ENCODE measurements around the gene CDKAL1.

The CDKAL1 gene

GRCh38 chr6:21158149-21158548, 623.9 kb downstream of the CDKAL1 start:
- Histone ChIP-seq H3K4me3 (ENCODE audit: low read depth, low read length) (no peak overlapping the region), H3K27me3 (ENCODE audit: control insufficient read depth, insufficient read depth, low read length) (no peaks in the 10 kb centered on the region), H3K27ac (ENCODE audit: low read depth, low read length) (no peak overlapping the region), H3K9ac (ENCODE audit: low read depth, low read length) (no peak overlapping the region), H3K36me3 (ENCODE audit: control insufficient read depth, insufficient read depth, low read length) (no peaks in the 10 kb centered on the region), H3K9me3 (ENCODE audit: control insufficient read depth, insufficient read depth, low read length) (no peaks in the 10 kb centered on the region), H3K4me1 (ENCODE audit: control insufficient read depth, insufficient read depth, low read length) (peaks cover 21% of the 10 kb centered on the region)

GRCh38 chr6:21158873-21159272, 624.6 kb downstream of the CDKAL1 start:
- Histone ChIP-seq H3K9me3 (ENCODE audit: control insufficient read depth, insufficient read depth, low read length) (no peaks in the 10 kb centered on the region), H3K27ac (ENCODE audit: low read depth, low read length) (no peak overlapping the region), H3K36me3 (ENCODE audit: control insufficient read depth, insufficient read depth, low read length) (no peaks in the 10 kb centered on the region), H3K9ac (ENCODE audit: low read depth, low read length) (no peak overlapping the region), H3K27me3 (ENCODE audit: control insufficient read depth, insufficient read depth, low read length) (no peaks in the 10 kb centered on the region), H3K4me1 (ENCODE audit: control insufficient read depth, insufficient read depth, low read length) (peaks cover 21% of the 10 kb centered on the region), H3K4me3 (ENCODE audit: low read depth, low read length) (no peak overlapping the region)

- no peaks in the 10 kb centered on the region for H3K36me3 ChIP-seq (ENCODE audit: control insufficient read depth, insufficient read depth, low read length)
- no peaks in the 10 kb centered on the region for H3K27me3 ChIP-seq (ENCODE audit: control insufficient read depth, insufficient read depth, low read length)
- peaks cover 21% of the 10 kb centered on the region for H3K4me1 ChIP-seq (ENCODE audit: control insufficient read depth, insufficient read depth, low read length)
- H3K9ac ChIP-seq (ENCODE audit: low read depth, low read length) = no peak overlapping the region
- no peaks in the 10 kb centered on the region for H3K9me3 ChIP-seq (ENCODE audit: control insufficient read depth, insufficient read depth, low read length)
- no peak overlapping the region for H3K27ac ChIP-seq (ENCODE audit: low read depth, low read length)
- H3K4me3 ChIP-seq (ENCODE audit: low read depth, low read length) = no peak overlapping the region
Measured at GRCh38 chr6:21159465-21159864, 625.2 kb downstream of the CDKAL1 start.

GRCh38 chr6:21161707-21162106, 627.5 kb downstream of the CDKAL1 start:
- Histone ChIP-seq H3K36me3 (ENCODE audit: control insufficient read depth, insufficient read depth, low read length) (no peaks in the 10 kb centered on the region), H3K4me3 (ENCODE audit: low read depth, low read length) (no peak overlapping the region), H3K4me1 (ENCODE audit: control insufficient read depth, insufficient read depth, low read length) (peaks cover 21% of the 10 kb centered on the region), H3K9me3 (ENCODE audit: control insufficient read depth, insufficient read depth, low read length) (no peaks in the 10 kb centered on the region), H3K27ac (ENCODE audit: low read depth, low read length) (no peak overlapping the region), H3K9ac (ENCODE audit: low read depth, low read length) (no peak overlapping the region), H3K27me3 (ENCODE audit: control insufficient read depth, insufficient read depth, low read length) (no peaks in the 10 kb centered on the region)

GRCh38 chr6:21163110-21163837, 629.0 kb downstream of the CDKAL1 start:
- Histone ChIP-seq H3K9me3 (ENCODE audit: control insufficient read depth, insufficient read depth, low read length) (no peaks in the 10 kb centered on the region), H3K27me3 (ENCODE audit: control insufficient read depth, insufficient read depth, low read length) (no peaks in the 10 kb centered on the region), H3K9ac (ENCODE audit: low read depth, low read length) (no peak overlapping the region), H3K36me3 (ENCODE audit: control insufficient read depth, insufficient read depth, low read length) (no peaks in the 10 kb centered on the region), H3K4me1 (ENCODE audit: control insufficient read depth, insufficient read depth, low read length) (peaks cover 12% of the 10 kb centered on the region; the same call in 1 of the 2 replicates), H3K27ac (ENCODE audit: low read depth, low read length) (no peak overlapping the region), H3K4me3 (ENCODE audit: low read depth, low read length) (no peak overlapping the region)

GRCh38 chr6:21163838-21164180, 629.6 kb downstream of the CDKAL1 start:
- H3K27me3 ChIP-seq (ENCODE audit: control insufficient read depth, insufficient read depth, low read length) = no peaks in the 10 kb centered on the region
- no peak overlapping the region for H3K4me3 ChIP-seq (ENCODE audit: low read depth, low read length)
- no peak overlapping the region for H3K27ac ChIP-seq (ENCODE audit: low read depth, low read length)
- no peaks in the 10 kb centered on the region for H3K36me3 ChIP-seq (ENCODE audit: control insufficient read depth, insufficient read depth, low read length)
- no peaks in the 10 kb centered on the region for H3K9me3 ChIP-seq (ENCODE audit: control insufficient read depth, insufficient read depth, low read length)
- H3K4me1 ChIP-seq (ENCODE audit: control insufficient read depth, insufficient read depth, low read length) = peaks cover 12% of the 10 kb centered on the region; the same call in 1 of the 2 replicates
- H3K9ac ChIP-seq (ENCODE audit: low read depth, low read length) = no peak overlapping the region

GRCh38 chr6:21164768-21165326, 630.6 kb downstream of the CDKAL1 start:
- no peak overlapping the region for H3K9ac ChIP-seq (ENCODE audit: low read depth, low read length)

GRCh38 chr6:21166754-21167153, 632.5 kb downstream of the CDKAL1 start:
- peaks cover 4% of the 10 kb centered on the region; the same call in 1 of the 2 replicates for H3K4me1 ChIP-seq (ENCODE audit: control insufficient read depth, insufficient read depth, low read length)
- no peak overlapping the region for H3K4me3 ChIP-seq (ENCODE audit: low read depth, low read length)
- H3K27me3 ChIP-seq (ENCODE audit: control insufficient read depth, insufficient read depth, low read length) = no peaks in the 10 kb centered on the region
- H3K36me3 ChIP-seq (ENCODE audit: control insufficient read depth, insufficient read depth, low read length) = no peaks in the 10 kb centered on the region
- no peak overlapping the region for H3K27ac ChIP-seq (ENCODE audit: low read depth, low read length)
- no peaks in the 10 kb centered on the region for H3K9me3 ChIP-seq (ENCODE audit: control insufficient read depth, insufficient read depth, low read length)
- H3K9ac ChIP-seq (ENCODE audit: low read depth, low read length) = no peak overlapping the region

More at GRCh38 chr6:21164768-21165326, 630.6 kb downstream of the CDKAL1 start:
- Histone ChIP-seq H3K27me3 (ENCODE audit: control insufficient read depth, insufficient read depth, low read length) (no peaks in the 10 kb centered on the region), H3K4me3 (ENCODE audit: low read depth, low read length) (no peak overlapping the region), H3K36me3 (ENCODE audit: control insufficient read depth, insufficient read depth, low read length) (no peaks in the 10 kb centered on the region), H3K9me3 (ENCODE audit: control insufficient read depth, insufficient read depth, low read length) (no peaks in the 10 kb centered on the region), H3K27ac (ENCODE audit: low read depth, low read length) (no peak overlapping the region), H3K4me1 (ENCODE audit: control insufficient read depth, insufficient read depth, low read length) (peaks cover 12% of the 10 kb centered on the region; the same call in 1 of the 2 replicates)

- no peaks in the 10 kb centered on the region for H3K36me3 ChIP-seq (ENCODE audit: control insufficient read depth, insufficient read depth, low read length)
- no peaks in the 10 kb centered on the region for H3K9me3 ChIP-seq (ENCODE audit: control insufficient read depth, insufficient read depth, low read length)
- no peaks in the 10 kb centered on the region for H3K27me3 ChIP-seq (ENCODE audit: control insufficient read depth, insufficient read depth, low read length)
- H3K9ac ChIP-seq (ENCODE audit: low read depth, low read length) = no peak overlapping the region
- no peaks in the 10 kb centered on the region for H3K4me1 ChIP-seq (ENCODE audit: control insufficient read depth, insufficient read depth, low read length)
- no peak overlapping the region for H3K4me3 ChIP-seq (ENCODE audit: low read depth, low read length)
- H3K27ac ChIP-seq (ENCODE audit: low read depth, low read length) = no peak overlapping the region
Measured at GRCh38 chr6:21167790-21168189, 633.5 kb downstream of the CDKAL1 start.

GRCh38 chr6:21171801-21172200, 637.5 kb downstream of the CDKAL1 start:
- H3K9ac ChIP-seq (ENCODE audit: low read depth, low read length) = no peak overlapping the region

GRCh38 chr6:21173031-21173430, 638.8 kb downstream of the CDKAL1 start:
- Histone ChIP-seq H3K9me3 (ENCODE audit: control insufficient read depth, insufficient read depth, low read length) (no peaks in the 10 kb centered on the region), H3K27me3 (ENCODE audit: control insufficient read depth, insufficient read depth, low read length) (no peaks in the 10 kb centered on the region), H3K27ac (ENCODE audit: low read depth, low read length) (no peak overlapping the region), H3K4me3 (ENCODE audit: low read depth, low read length) (no peak overlapping the region), H3K4me1 (ENCODE audit: control insufficient read depth, insufficient read depth, low read length) (no peaks in the 10 kb centered on the region), H3K9ac (ENCODE audit: low read depth, low read length) (no peak overlapping the region), H3K36me3 (ENCODE audit: control insufficient read depth, insufficient read depth, low read length) (no peaks in the 10 kb centered on the region)

More at GRCh38 chr6:21171801-21172200, 637.5 kb downstream of the CDKAL1 start:
- H3K36me3 ChIP-seq (ENCODE audit: control insufficient read depth, insufficient read depth, low read length) = no peaks in the 10 kb centered on the region
- H3K4me1 ChIP-seq (ENCODE audit: control insufficient read depth, insufficient read depth, low read length) = no peaks in the 10 kb centered on the region
- H3K9me3 ChIP-seq (ENCODE audit: control insufficient read depth, insufficient read depth, low read length) = no peaks in the 10 kb centered on the region
- H3K27ac ChIP-seq (ENCODE audit: low read depth, low read length) = no peak overlapping the region
- no peaks in the 10 kb centered on the region for H3K27me3 ChIP-seq (ENCODE audit: control insufficient read depth, insufficient read depth, low read length)
- no peak overlapping the region for H3K4me3 ChIP-seq (ENCODE audit: low read depth, low read length)

Data from HUES48 (cell line).